ENCODE results near the gene GNB1L. TPM values are rescaled to one million over a fixed set of nuclear protein-coding genes. Genes with fewer than 3 reads are reported as not detected.

GNB1L gene
- total and polyA plus RNA-seq, 7 donors = 2.5 to 15.0 (median 5.3) TPM

- peaks cover 58 to 93% (median 90%) of the 10 kb centered on the region in 3 donors for H3K27me3 ChIP-seq
- no peaks in the 10 kb centered on the region for H3K9me3 ChIP-seq
- H3K4me1 ChIP-seq = peaks cover 0 to 38% (median 33%) of the 10 kb centered on the region in 4 donors
- H3K4me3 ChIP-seq = no peak overlapping the region
- no peak overlapping the region for H3K27ac ChIP-seq
- TF ChIP-seq POLR2AphosphoS5 (IDR thresholded peaks at IDR 0.05) (no peak), POLR2A (IDR thresholded peaks at IDR 0.05) (no peak), CTCF (IDR thresholded peaks at IDR 0.05) (no peak), EP300 (IDR thresholded peaks at IDR 0.05) (no peak)
- no peak for DNase-seq
- intact Hi-C loops (cut with DNase I) = no loop called here
- WGBS, 2 donors = 53 to 62% methylated on average over 39 of the region's 39 CpGs
- no peaks in the 10 kb centered on the region for H3K36me3 ChIP-seq
Observed at GRCh38 chr22:19763458-19764298, 91.0 kb downstream of the GNB1L start.

GRCh38 chr22:19762568-19763457, 91.9 kb downstream of the GNB1L start:
- H3K27me3 ChIP-seq = peaks cover 51 to 93% (median 90%) of the 10 kb centered on the region in 3 donors
- H3K36me3 ChIP-seq = no peaks in the 10 kb centered on the region
- no peak overlapping the region for H3K27ac ChIP-seq
- intact Hi-C loops (cut with DNase I) = no loop called here
- H3K9me3 ChIP-seq = no peaks in the 10 kb centered on the region
- DNase-seq = no peak
- H3K4me3 ChIP-seq = no peak overlapping the region
- no peak for TF ChIP-seq POLR2A (IDR thresholded peaks at IDR 0.05)
- no peak for TF ChIP-seq POLR2AphosphoS5 (IDR thresholded peaks at IDR 0.05)
- no peak for TF ChIP-seq CTCF (IDR thresholded peaks at IDR 0.05)
- TF ChIP-seq EP300 (IDR thresholded peaks at IDR 0.05) = no peak
- H3K4me1 ChIP-seq = peaks cover 0 to 40% (median 33%) of the 10 kb centered on the region in 4 donors
- WGBS, 2 donors = 71 to 72% methylated on average over 34 of the region's 34 CpGs

- H3K9me3 ChIP-seq = no peaks in the 10 kb centered on the region
- H3K36me3 ChIP-seq = no peaks in the 10 kb centered on the region
- H3K27me3 ChIP-seq = peaks cover 44 to 93% (median 90%) of the 10 kb centered on the region in 3 donors
- peaks cover 0 to 36% (median 30%) of the 10 kb centered on the region in 4 donors for H3K4me1 ChIP-seq
- TF ChIP-seq EP300 (IDR thresholded peaks at IDR 0.05) (no peak), POLR2A (IDR thresholded peaks at IDR 0.05) (no peak), POLR2AphosphoS5 (IDR thresholded peaks at IDR 0.05) (no peak), CTCF (IDR thresholded peaks at IDR 0.05) (no peak)
- H3K27ac ChIP-seq = no peak overlapping the region
- no peak for DNase-seq
- no peak overlapping the region for H3K4me3 ChIP-seq
- intact Hi-C loops (cut with DNase I) = no loop called here
- 49 to 68% methylated on average over 33 of the region's 33 CpGs for WGBS, 2 donors
Observed at GRCh38 chr22:19761725-19762567, 92.7 kb downstream of the GNB1L start.

GRCh38 chr22:19760951-19761724, 93.5 kb downstream of the GNB1L start:
- intact Hi-C loops (cut with DNase I) = no loop called here
- Histone ChIP-seq H3K36me3 (no peaks in the 10 kb centered on the region), H3K27ac (no peak overlapping the region), H3K27me3 (peaks cover 44 to 93% (median 90%) of the 10 kb centered on the region in 3 donors), H3K9me3 (no peaks in the 10 kb centered on the region), H3K4me3 (peak overlapping the region in 1 of 4 donors; percentile 28), H3K4me1 (peaks cover 0 to 36% (median 30%) of the 10 kb centered on the region in 4 donors)
- 3 to 5% methylated on average over 117 of the region's 117 CpGs for WGBS, 2 donors
- DNase-seq = no peak
- TF ChIP-seq POLR2AphosphoS5 (IDR thresholded peaks at IDR 0.05) (no peak), CTCF (IDR thresholded peaks at IDR 0.05) (no peak), EP300 (IDR thresholded peaks at IDR 0.05) (no peak), POLR2A (IDR thresholded peaks at IDR 0.05) (no peak)
